Colonic mucosa (tissue), 4 donors: ENCODE data around the gene PRKN. TPM values are rescaled to one million over a fixed set of nuclear protein-coding genes. Genes with fewer than 3 reads are reported as not detected.
A peak's percentile ranks its signal among the peaks of the same experiment; 100 is the strongest.

ENCODE experiments used
- DNase-seq: peaks from one replicate; pipeline ENCODE4 v3.0.0-alpha.2; 2020
- H3K27ac ChIP-seq: fragments of 200-600 bp; one replicate; pipeline ENCODE4 v1.8.0; 2021
- H3K27me3 ChIP-seq: fragments of 200-600 bp; one replicate; pipeline ENCODE4 v1.8.0; 2021
- H3K36me3 ChIP-seq: fragments of 200-600 bp; one replicate; pipeline ENCODE4 v1.8.0; 2021
- H3K4me1 ChIP-seq: fragments of 200-600 bp; one replicate; pipeline ENCODE4 v1.8.0; 2021; ENCODE audit warnings: mild to moderate bottlenecking
- H3K4me3 ChIP-seq: fragments of 200-600 bp; one replicate; pipeline ENCODE4 v1.8.0; 2021
- H3K9ac ChIP-seq, 2 donors: one replicate each; pipeline ENCODE4 v1.7.0; 2013; ENCODE audit warnings: control low read depth in 2 of 2, low read depth in 2 of 2, low read length in 2 of 2
- H3K9me3 ChIP-seq: fragments of 200-600 bp; one replicate; pipeline ENCODE4 v1.8.0; 2021
- intact Hi-C: fragments of 100-400 bp; cut with DNase I; formaldehyde crosslinking; loops from one replicate; pipeline ENCODE4 v1.14.1; 2022
- total RNA-seq, 2 donors: library from RNA; stranded (reverse); fragmentation: NEBNext Ultra II Directional in 1 of 2; extraction: Animal tissue kit (Norgen Biotek cat#: 25700) in 1 of 2; gene quantifications; one replicate each; pipeline ENCODE4 v1.2.1, GENCODE V29; 2021
- TF ChIP-seq, protein P1 (sequence below): fragments of 200-600 bp; IDR thresholded peaks from one replicate; pipeline ENCODE4 v1.8.0; 2022; ENCODE audit warnings: antibody characterized with exemption, mild to moderate bottlenecking
- donor health status: healthy.
- donor health status: DM: no; HTN: no; CAD: no.
- donor health status: DM: no; HTN: no; CAD: no.

The PRKN gene
- total RNA-seq, 2 donors from 2014 or later = 3.7 to 8.1 TPM

GRCh38 chr6:161395716-161396231 is 1331.8 kb downstream of the PRKN start:
- H3K4me1 ChIP-seq = no peaks in the 10 kb centered on the region
- H3K4me3 ChIP-seq = no peak overlapping the region
- no peaks in the 10 kb centered on the region for H3K36me3 ChIP-seq
- no peak overlapping the region for H3K27ac ChIP-seq
- H3K9ac ChIP-seq = no peak overlapping the region
- H3K27me3 ChIP-seq = no peaks in the 10 kb centered on the region
- no peaks in the 10 kb centered on the region for H3K9me3 ChIP-seq
- intact Hi-C loops = no loop called here
- DNase-seq = no peak
- TF ChIP-seq, protein P1, sequence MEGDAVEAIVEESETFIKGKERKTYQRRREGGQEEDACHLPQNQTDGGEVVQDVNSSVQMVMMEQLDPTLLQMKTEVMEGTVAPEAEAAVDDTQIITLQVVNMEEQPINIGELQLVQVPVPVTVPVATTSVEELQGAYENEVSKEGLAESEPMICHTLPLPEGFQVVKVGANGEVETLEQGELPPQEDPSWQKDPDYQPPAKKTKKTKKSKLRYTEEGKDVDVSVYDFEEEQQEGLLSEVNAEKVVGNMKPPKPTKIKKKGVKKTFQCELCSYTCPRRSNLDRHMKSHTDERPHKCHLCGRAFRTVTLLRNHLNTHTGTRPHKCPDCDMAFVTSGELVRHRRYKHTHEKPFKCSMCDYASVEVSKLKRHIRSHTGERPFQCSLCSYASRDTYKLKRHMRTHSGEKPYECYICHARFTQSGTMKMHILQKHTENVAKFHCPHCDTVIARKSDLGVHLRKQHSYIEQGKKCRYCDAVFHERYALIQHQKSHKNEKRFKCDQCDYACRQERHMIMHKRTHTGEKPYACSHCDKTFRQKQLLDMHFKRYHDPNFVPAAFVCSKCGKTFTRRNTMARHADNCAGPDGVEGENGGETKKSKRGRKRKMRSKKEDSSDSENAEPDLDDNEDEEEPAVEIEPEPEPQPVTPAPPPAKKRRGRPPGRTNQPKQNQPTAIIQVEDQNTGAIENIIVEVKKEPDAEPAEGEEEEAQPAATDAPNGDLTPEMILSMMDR = no peak

DNA sequence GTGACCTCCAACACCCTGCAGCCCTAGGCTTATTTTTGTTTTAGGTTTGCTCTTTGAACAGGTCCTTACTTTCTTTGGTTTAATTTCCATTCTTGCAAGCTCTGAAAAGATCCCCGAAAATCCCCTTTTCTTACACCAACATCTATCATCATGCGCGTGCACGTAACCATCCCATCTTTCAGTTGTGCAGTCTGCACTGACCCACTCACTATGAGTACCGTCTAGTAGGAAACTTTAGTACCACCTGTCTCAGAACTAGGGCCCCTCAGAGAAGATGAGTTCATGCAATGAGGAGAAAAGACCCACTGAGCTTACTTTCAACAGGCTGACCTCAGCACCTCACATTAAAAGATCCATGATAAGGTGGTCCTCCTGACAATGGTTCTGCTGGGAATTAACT is 1333.1 kb downstream of the PRKN start:
- H3K27me3 ChIP-seq = no peaks in the 10 kb centered on the region
- no peaks in the 10 kb centered on the region for H3K4me1 ChIP-seq
- TF ChIP-seq, protein P1 = no peak
- H3K9me3 ChIP-seq = no peaks in the 10 kb centered on the region
- no peaks in the 10 kb centered on the region for H3K36me3 ChIP-seq
- H3K9ac ChIP-seq = no peak overlapping the region
- no peak overlapping the region for H3K4me3 ChIP-seq
- DNase-seq = no peak
- intact Hi-C loops = no loop called here
- no peak overlapping the region for H3K27ac ChIP-seq

- intact Hi-C loops = no loop called here
- Histone ChIP-seq H3K4me1 (no peaks in the 10 kb centered on the region), H3K9ac (no peak overlapping the region), H3K9me3 (no peaks in the 10 kb centered on the region), H3K36me3 (no peaks in the 10 kb centered on the region), H3K27ac (no peak overlapping the region), H3K27me3 (no peaks in the 10 kb centered on the region), H3K4me3 (no peak overlapping the region)
- peak; percentile 55 for DNase-seq
- TF ChIP-seq, protein P1 = peak; percentile 44
Observed at GRCh38 chr6:161393839-161394364, 1333.7 kb downstream of the PRKN start.

GRCh38 chr6:161393292-161393691 is 1334.3 kb downstream of the PRKN start:
- no peaks in the 10 kb centered on the region for H3K36me3 ChIP-seq
- no peaks in the 10 kb centered on the region for H3K27me3 ChIP-seq
- H3K4me3 ChIP-seq = no peak overlapping the region
- intact Hi-C loops = no loop called here
- TF ChIP-seq, protein P1 = no peak
- H3K9me3 ChIP-seq = no peaks in the 10 kb centered on the region
- no peak for DNase-seq
- H3K4me1 ChIP-seq = no peaks in the 10 kb centered on the region
- no peak overlapping the region for H3K27ac ChIP-seq
- no peak overlapping the region for H3K9ac ChIP-seq

DNA sequence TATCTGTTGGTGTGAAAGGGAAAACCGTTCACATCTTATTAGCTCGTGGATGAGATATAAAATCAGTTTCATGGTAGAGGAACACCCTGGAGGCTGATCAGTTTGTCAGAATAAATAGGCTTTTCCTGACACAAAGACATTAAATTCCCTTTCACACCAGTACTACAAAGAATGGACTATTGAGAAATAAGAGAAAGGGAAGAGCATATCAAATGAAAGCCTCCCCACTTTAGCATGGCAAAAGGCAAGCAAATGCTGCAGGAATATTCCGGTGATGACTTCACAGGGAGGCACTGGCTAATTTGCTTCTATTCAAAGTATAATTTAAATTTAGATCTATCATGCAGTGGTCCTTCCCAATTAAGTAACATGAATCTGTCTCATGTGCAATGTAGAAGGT is 1337.8 kb downstream of the PRKN start:
- no peak overlapping the region for H3K27ac ChIP-seq
- TF ChIP-seq, protein P1 = no peak
- no peaks in the 10 kb centered on the region for H3K4me1 ChIP-seq
- H3K9me3 ChIP-seq = no peaks in the 10 kb centered on the region
- no peak overlapping the region for H3K4me3 ChIP-seq
- no peak overlapping the region for H3K9ac ChIP-seq
- no peak for DNase-seq
- intact Hi-C loops = no loop called here
- no peaks in the 10 kb centered on the region for H3K27me3 ChIP-seq
- H3K36me3 ChIP-seq = no peaks in the 10 kb centered on the region
